Measurements from ENCODE around the gene ZNF441. TPM values are rescaled to one million over a fixed set of nuclear protein-coding genes. Genes with fewer than 3 reads are reported as not detected.

The ZNF441 gene
- total RNA-seq, 1 donor from 2014 or later: not detected

DNA sequence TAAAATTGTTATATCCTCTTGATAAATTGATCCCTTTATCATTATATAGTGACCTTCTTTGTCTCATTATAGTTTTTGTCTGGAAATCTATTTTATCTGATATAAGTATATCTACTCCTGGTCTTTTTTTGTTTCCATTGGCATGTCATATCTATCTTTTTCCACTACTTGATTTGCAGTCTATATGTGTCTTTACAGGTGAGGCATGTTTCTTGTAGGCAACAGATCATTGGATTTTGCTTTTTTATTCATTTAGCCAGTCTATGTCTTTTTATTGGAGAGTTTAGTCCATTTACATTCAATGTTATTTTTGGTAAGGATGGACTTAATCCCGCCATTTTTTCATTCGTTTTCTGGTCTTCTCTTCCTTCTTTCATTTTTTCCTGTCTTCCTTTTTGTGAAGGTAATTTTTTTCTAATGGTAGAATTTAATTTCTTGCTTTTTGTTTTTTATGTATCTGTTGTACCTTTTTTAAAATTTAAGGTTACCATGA is 14.5 kb upstream of the ZNF441 start:
- Histone ChIP-seq H3K79me2 (ENCODE audit: insufficient read depth, low read length) (no peaks in the 10 kb centered on the region), H4K20me1 (ENCODE audit: insufficient read depth, low read length) (no peaks in the 10 kb centered on the region), H3K27me3 (ENCODE audit: insufficient read depth, low read length) (no peaks in the 10 kb centered on the region), H3K36me3 (ENCODE audit: insufficient read depth, low read length) (no peaks in the 10 kb centered on the region), H2AFZ (ENCODE audit: low read depth, low read length) (no peak overlapping the region), H3K9ac (ENCODE audit: low read length) (no peak overlapping the region), H3K4me1 (ENCODE audit: insufficient read depth, low read length) (no peaks in the 10 kb centered on the region), H3K9me3 (ENCODE audit: insufficient read depth, low read depth, low read length) (peaks cover 11% of the 10 kb centered on the region), H3K4me2 (ENCODE audit: low read length) (no peak overlapping the region), H3K4me3 (ENCODE audit: insufficient read depth, low read depth, low read length) (no peak overlapping the region), H3K27ac (ENCODE audit: low read depth, low read length) (no peak overlapping the region)
- peaks cover 9% of the 10 kb centered on the region for H3K9me3 Mint-ChIP-seq (ENCODE audit: unreplicated experiment)
- H3K36me3 Mint-ChIP-seq (ENCODE audit: low read depth, unreplicated experiment): no peaks in the 10 kb centered on the region
- DNase-seq (ENCODE audit: low read depth) (no peak), FAIRE-seq (peak; percentile 9)
- H3K4me3 Mint-ChIP-seq (ENCODE audit: unreplicated experiment): no peak overlapping the region
- no peaks in the 10 kb centered on the region for H3K4me1 Mint-ChIP-seq (ENCODE audit: low read depth, unreplicated experiment)
- TF ChIP-seq EZH2 (IDR thresholded peaks at IDR 0.05; ENCODE audit: insufficient read depth, low read length): no peak
- TF ChIP-seq, protein P1, sequence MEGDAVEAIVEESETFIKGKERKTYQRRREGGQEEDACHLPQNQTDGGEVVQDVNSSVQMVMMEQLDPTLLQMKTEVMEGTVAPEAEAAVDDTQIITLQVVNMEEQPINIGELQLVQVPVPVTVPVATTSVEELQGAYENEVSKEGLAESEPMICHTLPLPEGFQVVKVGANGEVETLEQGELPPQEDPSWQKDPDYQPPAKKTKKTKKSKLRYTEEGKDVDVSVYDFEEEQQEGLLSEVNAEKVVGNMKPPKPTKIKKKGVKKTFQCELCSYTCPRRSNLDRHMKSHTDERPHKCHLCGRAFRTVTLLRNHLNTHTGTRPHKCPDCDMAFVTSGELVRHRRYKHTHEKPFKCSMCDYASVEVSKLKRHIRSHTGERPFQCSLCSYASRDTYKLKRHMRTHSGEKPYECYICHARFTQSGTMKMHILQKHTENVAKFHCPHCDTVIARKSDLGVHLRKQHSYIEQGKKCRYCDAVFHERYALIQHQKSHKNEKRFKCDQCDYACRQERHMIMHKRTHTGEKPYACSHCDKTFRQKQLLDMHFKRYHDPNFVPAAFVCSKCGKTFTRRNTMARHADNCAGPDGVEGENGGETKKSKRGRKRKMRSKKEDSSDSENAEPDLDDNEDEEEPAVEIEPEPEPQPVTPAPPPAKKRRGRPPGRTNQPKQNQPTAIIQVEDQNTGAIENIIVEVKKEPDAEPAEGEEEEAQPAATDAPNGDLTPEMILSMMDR (IDR thresholded peaks at IDR 0.05; ENCODE audit: insufficient read depth, low read depth, low read length): no peak
- H3K27me3 Mint-ChIP-seq (ENCODE audit: low read depth, unreplicated experiment): no peaks in the 10 kb centered on the region
- H3K27ac Mint-ChIP-seq (ENCODE audit: unreplicated experiment): no peak overlapping the region

DNA sequence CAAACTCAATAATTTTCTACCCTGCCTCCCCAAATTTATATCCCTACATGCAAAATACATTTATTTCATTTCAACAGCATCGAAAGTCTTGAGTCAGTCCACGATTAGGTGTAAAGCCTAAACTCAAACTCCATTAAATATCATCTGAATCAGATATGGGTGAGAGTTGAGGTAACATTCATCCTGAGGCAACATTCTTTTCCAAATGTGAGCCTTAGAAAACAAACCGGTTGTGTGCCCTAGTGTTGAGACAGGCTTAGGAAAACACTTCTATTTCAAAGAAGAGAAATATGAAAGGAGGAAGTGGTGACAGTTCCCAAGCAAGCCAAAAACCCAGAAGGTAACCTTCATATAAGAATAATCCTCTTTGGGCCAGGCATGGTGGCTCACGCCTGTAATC is 12.1 kb upstream of the ZNF441 start:
- DNase-seq (ENCODE audit: low read depth) (no peak), FAIRE-seq (no peak)
- H3K36me3 Mint-ChIP-seq (ENCODE audit: low read depth, unreplicated experiment): no peaks in the 10 kb centered on the region
- Histone ChIP-seq H3K9me3 (ENCODE audit: insufficient read depth, low read depth, low read length) (peaks cover 13% of the 10 kb centered on the region), H3K4me2 (ENCODE audit: low read length) (no peak overlapping the region), H3K36me3 (ENCODE audit: insufficient read depth, low read length) (no peaks in the 10 kb centered on the region), H2AFZ (ENCODE audit: low read depth, low read length) (no peak overlapping the region), H3K9ac (ENCODE audit: low read length) (no peak overlapping the region), H4K20me1 (ENCODE audit: insufficient read depth, low read length) (no peaks in the 10 kb centered on the region), H3K4me3 (ENCODE audit: insufficient read depth, low read depth, low read length) (no peak overlapping the region), H3K27ac (ENCODE audit: low read depth, low read length) (no peak overlapping the region), H3K4me1 (ENCODE audit: insufficient read depth, low read length) (no peaks in the 10 kb centered on the region), H3K79me2 (ENCODE audit: insufficient read depth, low read length) (no peaks in the 10 kb centered on the region), H3K27me3 (ENCODE audit: insufficient read depth, low read length) (no peaks in the 10 kb centered on the region)
- peaks cover 5% of the 10 kb centered on the region for H3K9me3 Mint-ChIP-seq (ENCODE audit: unreplicated experiment)
- no peak overlapping the region for H3K4me3 Mint-ChIP-seq (ENCODE audit: unreplicated experiment)
- H3K27ac Mint-ChIP-seq (ENCODE audit: unreplicated experiment): no peak overlapping the region
- no peaks in the 10 kb centered on the region for H3K4me1 Mint-ChIP-seq (ENCODE audit: low read depth, unreplicated experiment)
- H3K27me3 Mint-ChIP-seq (ENCODE audit: low read depth, unreplicated experiment): no peaks in the 10 kb centered on the region
- TF ChIP-seq EZH2 (IDR thresholded peaks at IDR 0.05; ENCODE audit: insufficient read depth, low read length): no peak
- TF ChIP-seq, protein P1 (IDR thresholded peaks at IDR 0.05; ENCODE audit: insufficient read depth, low read depth, low read length): no peak

DNA sequence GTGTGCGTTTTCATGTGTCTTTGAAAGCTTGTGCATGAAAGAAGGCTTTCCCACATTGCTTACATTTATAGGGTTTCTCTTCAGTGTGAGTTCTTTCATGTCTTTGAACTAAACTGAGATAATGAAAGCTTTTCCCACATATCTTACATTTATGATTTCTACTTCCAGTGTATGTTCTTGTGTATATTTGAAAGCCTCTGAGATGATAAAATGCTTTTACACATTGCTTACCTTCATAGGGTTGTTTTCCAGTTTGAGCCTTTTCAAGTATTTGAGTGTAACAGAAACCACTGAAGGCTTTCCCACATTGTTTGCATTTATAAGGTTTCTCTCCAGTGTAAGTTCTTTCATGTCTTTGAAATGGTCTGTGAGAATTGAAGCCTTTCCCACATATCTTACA is 9.8 kb upstream of the ZNF441 start:
- H3K4me1 Mint-ChIP-seq (ENCODE audit: low read depth, unreplicated experiment): no peaks in the 10 kb centered on the region
- H3K36me3 ChIP-seq (ENCODE audit: insufficient read depth, low read length): no peaks in the 10 kb centered on the region
- no peak overlapping the region for H3K27ac Mint-ChIP-seq (ENCODE audit: unreplicated experiment)
- H3K27me3 ChIP-seq (ENCODE audit: insufficient read depth, low read length): no peaks in the 10 kb centered on the region
- no peak overlapping the region for H3K4me2 ChIP-seq (ENCODE audit: low read length)
- TF ChIP-seq EZH2 (IDR thresholded peaks at IDR 0.05; ENCODE audit: insufficient read depth, low read length): no peak
- TF ChIP-seq, protein P1 (IDR thresholded peaks at IDR 0.05; ENCODE audit: insufficient read depth, low read depth, low read length): no peak
- no peak overlapping the region for H2AFZ ChIP-seq (ENCODE audit: low read depth, low read length)
- no peaks in the 10 kb centered on the region for H3K27me3 Mint-ChIP-seq (ENCODE audit: low read depth, unreplicated experiment)
- H3K79me2 ChIP-seq (ENCODE audit: insufficient read depth, low read length): no peaks in the 10 kb centered on the region
- no peak overlapping the region for H3K4me3 ChIP-seq (ENCODE audit: insufficient read depth, low read depth, low read length)
- H3K9me3 Mint-ChIP-seq (ENCODE audit: unreplicated experiment): peaks cover 5% of the 10 kb centered on the region
- peaks cover 16% of the 10 kb centered on the region for H3K9me3 ChIP-seq (ENCODE audit: insufficient read depth, low read depth, low read length)
- peak; percentile 69 for FAIRE-seq
- no peaks in the 10 kb centered on the region for H3K4me1 ChIP-seq (ENCODE audit: insufficient read depth, low read length)
- H4K20me1 ChIP-seq (ENCODE audit: insufficient read depth, low read length): no peaks in the 10 kb centered on the region
- no peak for DNase-seq (ENCODE audit: low read depth)
- no peaks in the 10 kb centered on the region for H3K36me3 Mint-ChIP-seq (ENCODE audit: low read depth, unreplicated experiment)
- H3K9ac ChIP-seq (ENCODE audit: low read length): no peak overlapping the region
- H3K27ac ChIP-seq (ENCODE audit: low read depth, low read length): no peak overlapping the region
- no peak overlapping the region for H3K4me3 Mint-ChIP-seq (ENCODE audit: unreplicated experiment)

Data from astrocyte (in vitro differentiated cells and primary cell).